Fibroblast of lung (primary cell): ENCODE data around the gene KCNJ8. TPM values are rescaled to one million over a fixed set of nuclear protein-coding genes. Genes with fewer than 3 reads are reported as not detected.
"Not testable (repeated sequence)": the region's sequence is repeated elsewhere in the genome, so short reads cannot be mapped to it uniquely, and the experiment has no call there.

Source experiments
- DNase-seq, 2 donors: peaks; one replicate each; pipeline versions ENCODE4 v3.0.0 to v3.0.0-alpha.2; 2010; ENCODE audit warnings: low read depth in 2 of 2
- H2AFZ ChIP-seq: 2 replicates; pipeline ENCODE4 v1.5.1; 2012; ENCODE audit warnings: low read length, control low read depth, inconsistent platforms
- H3K27ac ChIP-seq: 2 replicates; pipeline ENCODE4 v1.5.1; 2011; ENCODE audit warnings: low read length, control low read depth; ENCODE audit not compliant: insufficient read depth
- H3K27me3 ChIP-seq: 2 replicates; pipeline ENCODE4 v1.5.1; 2011; ENCODE audit warnings: mild to moderate bottlenecking, low read length; ENCODE audit not compliant: control insufficient read depth, insufficient read depth
- H3K36me3 ChIP-seq: 2 replicates; pipeline ENCODE4 v1.5.1; 2011; ENCODE audit warnings: low read length; ENCODE audit not compliant: control insufficient read depth, insufficient read depth
- H3K4me1 ChIP-seq: 2 replicates; pipeline ENCODE4 v1.5.1; 2011; ENCODE audit warnings: low read length; ENCODE audit not compliant: control insufficient read depth, insufficient read depth; ENCODE audit errors: extremely low read depth
- H3K4me2 ChIP-seq: 2 replicates; pipeline ENCODE4 v1.5.1; 2011; ENCODE audit warnings: low read length, control low read depth; ENCODE audit not compliant: insufficient read depth; ENCODE audit errors: extremely low read depth
- H3K4me3 ChIP-seq, 4 experiments: fragments of 200-600 bp in 1 of 4; sonication (generic) in 1 of 4; replicated peaks in 1 of 4; 2 replicates each; pipeline ENCODE4 v1.5.1; 2011 to 2016; ENCODE audit warnings: low read length in 4 of 4, low read depth in 3 of 4, mild to moderate bottlenecking in 3 of 4, control low read depth in 2 of 4, inconsistent platforms in 1 of 4, mixed read lengths in 1 of 4; ENCODE audit not compliant: insufficient read depth in 1 of 4; ENCODE audit errors: control extremely low read depth in 1 of 4
- H3K79me2 ChIP-seq: 2 replicates; pipeline ENCODE4 v1.5.1; 2012; ENCODE audit warnings: mild to moderate bottlenecking, low read length, inconsistent platforms; ENCODE audit not compliant: control insufficient read depth, insufficient read depth
- H3K9ac ChIP-seq: 2 replicates; pipeline ENCODE4 v1.5.1; 2011; ENCODE audit warnings: mild to moderate bottlenecking, low read length, control low read depth; ENCODE audit not compliant: insufficient read depth
- H3K9me3 ChIP-seq: 2 replicates; pipeline ENCODE4 v1.5.1; 2012; ENCODE audit warnings: low read depth, low read length; ENCODE audit not compliant: control insufficient read depth, insufficient read depth
- H4K20me1 ChIP-seq: 2 replicates; pipeline ENCODE4 v1.5.1; 2011; ENCODE audit warnings: low read length; ENCODE audit not compliant: control insufficient read depth, insufficient read depth; ENCODE audit errors: extremely low read depth
- EZH2 ChIP-seq: IDR thresholded peaks from 2 replicates; pipeline ENCODE4 v1.5.1; 2012; ENCODE audit warnings: low read length, control low read depth, mild to moderate bottlenecking; ENCODE audit errors: missing control alignments
- polyA plus RNA-seq, 2 donors: library from polyadenylated mRNA; depleted of rRNA in 1 of 2; stranded (reverse) in 1 of 2; unstranded in 1 of 2; fragments of >200 nt; gene quantifications; 2 replicates each; pipeline ENCODE4 v1.2.1, GENCODE V29; 2011 to 2012; ENCODE audit warnings: missing spikeins in 1 of 2
- total RNA-seq: library from RNA; depleted of rRNA; stranded (reverse); fragments of >200 nt; gene quantifications from 2 replicates; pipeline ENCODE4 v1.2.1, GENCODE V29; 2014
- TF ChIP-seq, protein P1 (sequence below), 2 donors: IDR thresholded peaks in 1 of 2; conservative IDR thresholded peaks in 1 of 2; 1 replicate in 1 of 2; 2 replicates in 1 of 2; pipeline ENCODE4 v1.5.1; 2011 to 2012; ENCODE audit warnings: low read length in 2 of 2, control low read depth in 1 of 2, inconsistent platforms in 1 of 2, low read depth in 1 of 2, mild to moderate bottlenecking in 1 of 2

Gene KCNJ8
- total and polyA plus RNA-seq, 2 donors (not counting 1 experiment from before 2014, with no cell fraction given): 13.2 to 17.7 TPM

DNA sequence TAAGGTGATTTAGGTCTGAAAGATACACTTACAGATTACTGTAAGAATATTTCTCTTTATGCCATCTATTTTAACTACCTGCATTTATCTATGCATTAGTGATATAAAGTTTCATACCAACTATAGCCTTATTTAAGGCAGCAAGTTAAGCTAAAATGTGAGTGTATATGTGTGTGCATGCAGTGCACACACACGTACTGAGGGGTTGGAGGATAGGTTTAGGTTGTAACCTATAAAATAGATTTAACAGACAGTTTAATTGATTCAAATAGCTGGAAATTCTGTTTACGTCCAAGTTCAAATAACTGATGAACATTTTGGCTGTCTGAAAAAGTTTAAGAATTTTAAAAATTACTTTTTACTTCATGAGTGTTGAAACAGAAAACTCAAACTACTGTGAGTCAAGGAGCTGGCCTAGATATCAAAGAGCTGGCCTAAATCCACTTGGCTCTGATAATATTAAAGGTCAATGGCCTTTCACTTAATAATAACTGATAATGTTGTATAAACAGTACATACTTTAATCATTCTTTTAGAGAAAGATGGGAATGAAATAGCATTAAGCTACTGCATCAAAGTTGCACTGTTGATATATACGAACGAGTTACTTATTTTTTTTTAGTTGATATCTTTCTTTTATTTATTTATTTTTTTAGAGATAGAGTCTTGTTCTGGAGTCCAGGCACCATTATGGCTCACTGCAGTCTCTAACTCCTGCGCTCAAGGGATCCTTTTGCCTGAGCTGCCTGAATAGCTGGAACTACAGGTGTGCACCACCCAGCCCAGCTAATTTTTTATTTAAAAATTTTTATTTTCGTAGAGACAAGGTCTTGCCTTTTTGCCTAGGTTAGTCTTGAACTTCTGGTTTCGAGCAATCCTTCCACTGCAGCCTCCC, 13.8 kb upstream of the KCNJ8 start:
- no peak overlapping the region for H3K27ac ChIP-seq

DNA sequence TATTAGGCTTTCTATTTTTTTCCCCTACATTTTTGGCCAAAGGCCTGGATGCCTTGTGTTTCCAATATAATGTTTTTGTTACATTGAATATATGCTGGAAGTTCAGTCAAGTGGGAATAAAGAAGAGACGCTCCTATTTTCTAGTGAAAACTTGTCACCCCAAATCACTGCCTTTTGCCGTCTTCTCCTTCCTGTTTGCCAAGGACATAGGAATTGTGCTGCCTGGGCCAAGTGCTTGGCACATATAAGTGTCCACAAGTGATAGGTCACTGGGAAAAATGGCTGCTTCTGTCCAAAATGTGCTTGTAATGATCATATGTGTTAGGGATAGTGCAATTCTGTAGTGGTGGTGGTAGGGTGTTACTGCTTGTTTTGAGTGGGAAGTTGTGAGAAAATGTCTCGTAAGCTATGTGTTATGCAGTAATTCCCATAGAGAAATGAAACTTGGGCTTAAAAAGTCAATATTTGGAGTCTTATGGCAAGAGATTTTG, 11.6 kb upstream of the KCNJ8 start:
- H2AFZ ChIP-seq: peak overlapping the region; percentile 59
- H3K36me3 ChIP-seq: no peaks in the 10 kb centered on the region
- H3K4me3 ChIP-seq: no peak overlapping the region
- no peak overlapping the region for H3K4me2 ChIP-seq
- no peak overlapping the region for H3K27ac ChIP-seq
- DNase-seq: no peak
- no peaks in the 10 kb centered on the region for H3K9me3 ChIP-seq
- TF ChIP-seq EZH2: no peak
- TF ChIP-seq, protein P1, sequence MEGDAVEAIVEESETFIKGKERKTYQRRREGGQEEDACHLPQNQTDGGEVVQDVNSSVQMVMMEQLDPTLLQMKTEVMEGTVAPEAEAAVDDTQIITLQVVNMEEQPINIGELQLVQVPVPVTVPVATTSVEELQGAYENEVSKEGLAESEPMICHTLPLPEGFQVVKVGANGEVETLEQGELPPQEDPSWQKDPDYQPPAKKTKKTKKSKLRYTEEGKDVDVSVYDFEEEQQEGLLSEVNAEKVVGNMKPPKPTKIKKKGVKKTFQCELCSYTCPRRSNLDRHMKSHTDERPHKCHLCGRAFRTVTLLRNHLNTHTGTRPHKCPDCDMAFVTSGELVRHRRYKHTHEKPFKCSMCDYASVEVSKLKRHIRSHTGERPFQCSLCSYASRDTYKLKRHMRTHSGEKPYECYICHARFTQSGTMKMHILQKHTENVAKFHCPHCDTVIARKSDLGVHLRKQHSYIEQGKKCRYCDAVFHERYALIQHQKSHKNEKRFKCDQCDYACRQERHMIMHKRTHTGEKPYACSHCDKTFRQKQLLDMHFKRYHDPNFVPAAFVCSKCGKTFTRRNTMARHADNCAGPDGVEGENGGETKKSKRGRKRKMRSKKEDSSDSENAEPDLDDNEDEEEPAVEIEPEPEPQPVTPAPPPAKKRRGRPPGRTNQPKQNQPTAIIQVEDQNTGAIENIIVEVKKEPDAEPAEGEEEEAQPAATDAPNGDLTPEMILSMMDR (conservative IDR thresholded peaks at IDR 0.05 in 1 of 2, IDR thresholded peaks at IDR 0.05 in 1 of 2; ENCODE audit: low read depth in 1 of 2, low read length in 2 of 2): no peak
- no peaks in the 10 kb centered on the region for H4K20me1 ChIP-seq
- no peaks in the 10 kb centered on the region for H3K4me1 ChIP-seq
- no peak overlapping the region for H3K9ac ChIP-seq
- no peaks in the 10 kb centered on the region for H3K27me3 ChIP-seq
- H3K79me2 ChIP-seq: no peaks in the 10 kb centered on the region

More for the DNA sequence above, 13.8 kb upstream of the KCNJ8 start:
- Histone ChIP-seq H2AFZ (no peak overlapping the region), H3K4me2 (no peak overlapping the region), H3K9ac (no peak overlapping the region), H3K36me3 (no peaks in the 10 kb centered on the region), H3K27me3 (no peaks in the 10 kb centered on the region), H3K79me2 (no peaks in the 10 kb centered on the region), H3K9me3 (no peaks in the 10 kb centered on the region), H3K4me1 (no peaks in the 10 kb centered on the region), H3K4me3 (no peak overlapping the region), H4K20me1 (no peaks in the 10 kb centered on the region)
- TF ChIP-seq, protein P1 (conservative IDR thresholded peaks at IDR 0.05 in 1 of 2, IDR thresholded peaks at IDR 0.05 in 1 of 2; ENCODE audit: low read depth in 1 of 2, low read length in 2 of 2): no peak
- TF ChIP-seq EZH2: no peak
- DNase-seq: no peak

DNA sequence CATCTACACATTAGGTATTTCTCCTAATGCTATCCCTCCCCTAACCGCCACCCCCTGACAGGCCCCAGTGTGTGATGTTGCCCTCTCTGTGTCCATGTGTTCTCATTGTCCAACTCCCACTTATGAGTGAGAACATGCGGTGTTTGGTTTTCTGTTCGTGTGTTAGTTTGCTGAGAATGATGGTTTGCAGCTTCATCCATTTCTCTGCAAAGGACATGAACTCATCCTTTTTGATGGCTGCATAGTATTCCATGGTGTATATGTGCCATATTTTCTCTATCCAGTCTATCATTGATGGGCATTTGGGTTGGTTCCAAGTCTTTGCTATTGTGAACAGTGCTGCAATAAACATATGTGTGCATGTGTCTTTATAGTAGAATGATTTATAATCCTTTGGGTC, 8.2 kb upstream of the KCNJ8 start:
- H4K20me1 ChIP-seq, DNase-seq, H3K4me1 ChIP-seq, H3K27ac ChIP-seq, H3K9ac ChIP-seq, H3K4me2 ChIP-seq, H3K36me3 ChIP-seq, H2AFZ ChIP-seq, H3K4me3 ChIP-seq, H3K9me3 ChIP-seq, H3K79me2 ChIP-seq, H3K27me3 ChIP-seq: not testable (repeated sequence)
